H9 (cell line): ENCODE data around the gene APOBEC3G. TPM values are rescaled to one million over a fixed set of nuclear protein-coding genes. Genes with fewer than 3 reads are reported as not detected.
A peak's percentile ranks its signal among the peaks of the same experiment; 100 is the strongest.

Experiments
- DNase-seq: peaks from one replicate; pipeline ENCODE4 v3.0.0-alpha.2; 2017
- H2AFZ ChIP-seq: one replicate; pipeline ENCODE4 v1.6.1; 2013; ENCODE audit warnings: mild to moderate bottlenecking, low read length, control low read depth, moderate library complexity
- H2AK5ac ChIP-seq: 2 replicates; pipeline ENCODE4 v1.6.1; 2013; ENCODE audit warnings: low read length, control low read depth, mixed read lengths; ENCODE audit not compliant: insufficient read length
- H2BK120ac ChIP-seq: one replicate; pipeline ENCODE4 v1.6.1; 2013; ENCODE audit warnings: low read depth, mild to moderate bottlenecking, low read length, control low read depth, inconsistent platforms; ENCODE audit not compliant: poor library complexity, severe bottlenecking
- H2BK12ac ChIP-seq: 2 replicates; pipeline ENCODE4 v1.6.1; 2013; ENCODE audit warnings: low read length, control low read depth, mixed read lengths, low read depth; ENCODE audit not compliant: insufficient read length
- H2BK15ac ChIP-seq: 2 replicates; pipeline ENCODE4 v1.6.1; 2013; ENCODE audit warnings: low read depth, low read length, control low read depth
- H2BK20ac ChIP-seq: one replicate; pipeline ENCODE4 v1.6.1; 2013; ENCODE audit warnings: low read depth, mild to moderate bottlenecking, low read length, control low read depth, inconsistent platforms; ENCODE audit not compliant: poor library complexity, severe bottlenecking
- H2BK5ac ChIP-seq: 2 replicates; pipeline ENCODE4 v1.6.1; 2013; ENCODE audit warnings: low read length, control low read depth, mixed read lengths; ENCODE audit not compliant: insufficient read length
- H3K14ac ChIP-seq: 2 replicates; pipeline ENCODE4 v1.6.1; 2013; ENCODE audit warnings: low read length, control low read depth; ENCODE audit not compliant: insufficient read depth
- H3K18ac ChIP-seq: 2 replicates; pipeline ENCODE4 v1.6.1; 2013; ENCODE audit warnings: low read depth, mild to moderate bottlenecking, mixed read lengths, low read length, control low read depth; ENCODE audit not compliant: insufficient read length
- H3K23ac ChIP-seq: 2 replicates; pipeline ENCODE4 v1.6.1; 2013; ENCODE audit warnings: low read length, control low read depth, mixed read lengths, low read depth; ENCODE audit not compliant: insufficient read length
- H3K23me2 ChIP-seq: 2 replicates; pipeline ENCODE4 v1.6.1; 2013; ENCODE audit warnings: low read depth, mild to moderate bottlenecking, mixed read lengths, low read length, control low read depth; ENCODE audit not compliant: insufficient read length, poor library complexity, severe bottlenecking
- H3K27ac ChIP-seq: 2 replicates; pipeline ENCODE4 v1.5.1; 2013; ENCODE audit warnings: low read length, control low read depth, mixed read lengths, low read depth; ENCODE audit not compliant: insufficient read length
- H3K27me3 ChIP-seq: 2 replicates; pipeline ENCODE4 v1.6.1; 2013; ENCODE audit warnings: low read length, control low read depth, inconsistent platforms; ENCODE audit not compliant: insufficient read depth
- H3K4ac ChIP-seq: 2 replicates; pipeline ENCODE4 v1.6.1; 2013; ENCODE audit warnings: low read depth, mild to moderate bottlenecking, control low read depth, inconsistent platforms, low read length, moderate library complexity
- H3K4me1 ChIP-seq: 2 replicates; pipeline ENCODE4 v1.6.1; 2013; ENCODE audit warnings: low read length, control low read depth, inconsistent platforms; ENCODE audit not compliant: insufficient read depth
- H3K4me2 ChIP-seq: 2 replicates; pipeline ENCODE4 v1.6.1; 2013; ENCODE audit warnings: low read length, control low read depth, mixed read lengths; ENCODE audit not compliant: insufficient read length, insufficient read depth
- H3K56ac ChIP-seq: 2 replicates; pipeline ENCODE4 v1.6.1; 2013; ENCODE audit warnings: low read depth, mild to moderate bottlenecking, mixed read lengths, low read length, control low read depth; ENCODE audit not compliant: insufficient read length
- H3K79me1 ChIP-seq: 2 replicates; pipeline ENCODE4 v1.6.1; 2013; ENCODE audit warnings: low read depth, mild to moderate bottlenecking, moderate library complexity, low read length, control low read depth, inconsistent platforms; ENCODE audit not compliant: insufficient read depth, poor library complexity, severe bottlenecking
- H3K79me2 ChIP-seq: 2 replicates; pipeline ENCODE4 v1.6.1; 2013; ENCODE audit warnings: low read length, control low read depth, inconsistent platforms; ENCODE audit not compliant: insufficient read depth
- H3K9ac ChIP-seq: 2 replicates; pipeline ENCODE4 v1.6.1; 2013; ENCODE audit warnings: low read length, control low read depth, mixed read lengths; ENCODE audit not compliant: insufficient read length; ENCODE audit errors: extremely low read depth
- H3K9me3 ChIP-seq: one replicate; pipeline ENCODE4 v1.6.1; 2013; ENCODE audit warnings: low read depth, low read length, inconsistent platforms; ENCODE audit not compliant: control insufficient read depth
- H3T11ph ChIP-seq: one replicate; pipeline ENCODE4 v1.6.1; 2013; ENCODE audit warnings: mild to moderate bottlenecking, low read length, control low read depth, inconsistent platforms
- H4K20me1 ChIP-seq: one replicate; pipeline ENCODE4 v1.6.1; 2013; ENCODE audit not compliant: control insufficient read depth, insufficient read length, insufficient read depth
- H4K5ac ChIP-seq: 2 replicates; pipeline ENCODE4 v1.6.1; 2013; ENCODE audit warnings: low read depth, mild to moderate bottlenecking, mixed read lengths, low read length, control low read depth; ENCODE audit not compliant: insufficient read length
- H4K8ac ChIP-seq: replicated peaks from 2 replicates; pipeline ENCODE4 v1.6.1; 2013; ENCODE audit warnings: low read length, control low read depth, mixed read lengths, low read depth; ENCODE audit not compliant: insufficient read length
- H4K91ac ChIP-seq: 2 replicates; pipeline ENCODE4 v1.6.1; 2013; ENCODE audit warnings: low read depth, mild to moderate bottlenecking, moderate library complexity, mixed read lengths, low read length, control low read depth; ENCODE audit not compliant: insufficient read length
- H3K27ac Mint-ChIP-seq, 3 experiments: 2 replicates in 2 of 3; 3 replicates in 1 of 3; pipeline ENCODE4 v1.8.0; 2020 to 2021; ENCODE audit warnings: mixed read lengths in 3 of 3, mild to moderate bottlenecking in 1 of 3, moderate library complexity in 1 of 3
- H3K27me3 Mint-ChIP-seq: 2 replicates; pipeline ENCODE4 v1.8.0; 2021; ENCODE audit warnings: low read depth, mild to moderate bottlenecking, moderate library complexity, mixed read lengths
- H3K36me3 Mint-ChIP-seq, 3 experiments: 2 replicates in 2 of 3; 3 replicates in 1 of 3; pipeline ENCODE4 v1.8.0; 2020 to 2021; ENCODE audit warnings: low read depth in 3 of 3, mixed read lengths in 3 of 3; ENCODE audit not compliant: insufficient read depth in 1 of 3
- H3K4me1 Mint-ChIP-seq, 2 experiments: 2 replicates each; pipeline ENCODE4 v1.8.0; 2020; ENCODE audit warnings: mixed read lengths in 2 of 2
- H3K4me3 Mint-ChIP-seq, 2 experiments: 2 replicates in 1 of 2; 3 replicates in 1 of 2; pipeline ENCODE4 v1.8.0; 2020 to 2021; ENCODE audit warnings: mild to moderate bottlenecking in 2 of 2, mixed read lengths in 2 of 2, moderate library complexity in 1 of 2
- H3K9me3 Mint-ChIP-seq, 2 experiments: 2 replicates in 1 of 2; 3 replicates in 1 of 2; pipeline ENCODE4 v1.8.0; 2020; ENCODE audit warnings: mild to moderate bottlenecking in 2 of 2, mixed read lengths in 2 of 2, moderate library complexity in 1 of 2
- WGBS: extraction: QIAGEN DNeasy Blood & Tissue Kit; methylation state at CpG from one replicate; pipeline ENCODE4 v1.1.7; 2013; ENCODE audit warnings: missing lambda C conversion rate, low lambda C conversion rate, mixed read lengths; ENCODE audit not compliant: insufficient read length; ENCODE audit errors: extremely low coverage; 5-methylcytosine and 5-hydroxymethylcytosine counted together
- total RNA-seq: library from RNA; stranded (reverse); gene quantifications from 2 replicates; pipeline ENCODE4 v1.2.1, GENCODE V29; 2021
- TF ChIP-seq, protein P1 (sequence below): fragments of 200-600 bp; sonication (generic); conservative IDR thresholded peaks from 3 replicates; pipeline ENCODE4 v1.8.0; 2021; ENCODE audit warnings: antibody characterized with exemption, mild to moderate bottlenecking

The APOBEC3G gene
- total RNA-seq, 1 experiment from 2014 or later, result 2.4 TPM

- no peak overlapping the region for H3T11ph ChIP-seq
- H2BK120ac ChIP-seq, result no peak overlapping the region
- H2BK15ac ChIP-seq, result no peak overlapping the region
- H3K9me3 ChIP-seq, result no peaks in the 10 kb centered on the region
- no peaks in the 10 kb centered on the region for H3K79me2 ChIP-seq
- no peak overlapping the region for H3K14ac ChIP-seq
- H3K9me3 Mint-ChIP-seq, result no peaks in the 10 kb centered on the region; a peak in 1 of 5 replicates
- H2AK5ac ChIP-seq, result no peak overlapping the region
- no peak overlapping the region for H4K91ac ChIP-seq
- no peaks in the 10 kb centered on the region for H3K79me1 ChIP-seq
- H3K56ac ChIP-seq, result no peak overlapping the region
- H3K9ac ChIP-seq, result no peak overlapping the region
- no peak overlapping the region for H2BK20ac ChIP-seq
- no peak overlapping the region for H2AFZ ChIP-seq
- peaks cover 5% of the 10 kb centered on the region for H3K27me3 Mint-ChIP-seq
- no peak overlapping the region for H3K18ac ChIP-seq
- no peaks in the 10 kb centered on the region for H3K36me3 Mint-ChIP-seq
- no peak overlapping the region for H2BK12ac ChIP-seq
- TF ChIP-seq, protein P1, sequence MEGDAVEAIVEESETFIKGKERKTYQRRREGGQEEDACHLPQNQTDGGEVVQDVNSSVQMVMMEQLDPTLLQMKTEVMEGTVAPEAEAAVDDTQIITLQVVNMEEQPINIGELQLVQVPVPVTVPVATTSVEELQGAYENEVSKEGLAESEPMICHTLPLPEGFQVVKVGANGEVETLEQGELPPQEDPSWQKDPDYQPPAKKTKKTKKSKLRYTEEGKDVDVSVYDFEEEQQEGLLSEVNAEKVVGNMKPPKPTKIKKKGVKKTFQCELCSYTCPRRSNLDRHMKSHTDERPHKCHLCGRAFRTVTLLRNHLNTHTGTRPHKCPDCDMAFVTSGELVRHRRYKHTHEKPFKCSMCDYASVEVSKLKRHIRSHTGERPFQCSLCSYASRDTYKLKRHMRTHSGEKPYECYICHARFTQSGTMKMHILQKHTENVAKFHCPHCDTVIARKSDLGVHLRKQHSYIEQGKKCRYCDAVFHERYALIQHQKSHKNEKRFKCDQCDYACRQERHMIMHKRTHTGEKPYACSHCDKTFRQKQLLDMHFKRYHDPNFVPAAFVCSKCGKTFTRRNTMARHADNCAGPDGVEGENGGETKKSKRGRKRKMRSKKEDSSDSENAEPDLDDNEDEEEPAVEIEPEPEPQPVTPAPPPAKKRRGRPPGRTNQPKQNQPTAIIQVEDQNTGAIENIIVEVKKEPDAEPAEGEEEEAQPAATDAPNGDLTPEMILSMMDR, result peak; percentile 52; the same call in 2 of the 3 replicates
- H4K8ac ChIP-seq, result no peak overlapping the region
- H3K27ac Mint-ChIP-seq, result no peak overlapping the region
- no peak overlapping the region for H3K4me2 ChIP-seq
- no peak overlapping the region for H3K23ac ChIP-seq
- no peaks in the 10 kb centered on the region for H3K27me3 ChIP-seq
- peaks cover 12 to 17% of the 10 kb centered on the region in 2 experiments for H3K4me1 Mint-ChIP-seq
- H3K4ac ChIP-seq, result no peak overlapping the region
- H3K27ac ChIP-seq, result no peak overlapping the region
- H3K4me3 Mint-ChIP-seq, result no peak overlapping the region
- no peak overlapping the region for H2BK5ac ChIP-seq
- WGBS, result no CpG with 5 or more reads among the region's 13 CpGs
- peaks cover 3% of the 10 kb centered on the region for H3K23me2 ChIP-seq
- H4K5ac ChIP-seq, result no peak overlapping the region
- no peak for DNase-seq
- H3K4me1 ChIP-seq, result no peaks in the 10 kb centered on the region; the same call in 1 of the 2 replicates
- H4K20me1 ChIP-seq, result no peaks in the 10 kb centered on the region
Measured at GRCh38 chr22:39068033-39068785, 8.9 kb upstream of the APOBEC3G start.
